HG02840 (cell line): ENCODE data around the gene ANKRD62.

Experiments
- ATAC-seq: cut with Tn5 transposase; IDR thresholded peaks from one replicate; pipeline ENCODE4 v1.9.1; 2021; ENCODE audit warnings: mild to moderate bottlenecking, moderate library complexity, moderate number of reproducible peaks; ENCODE audit not compliant: unreplicated experiment, low FRiP score

The ANKRD62 gene

DNA sequence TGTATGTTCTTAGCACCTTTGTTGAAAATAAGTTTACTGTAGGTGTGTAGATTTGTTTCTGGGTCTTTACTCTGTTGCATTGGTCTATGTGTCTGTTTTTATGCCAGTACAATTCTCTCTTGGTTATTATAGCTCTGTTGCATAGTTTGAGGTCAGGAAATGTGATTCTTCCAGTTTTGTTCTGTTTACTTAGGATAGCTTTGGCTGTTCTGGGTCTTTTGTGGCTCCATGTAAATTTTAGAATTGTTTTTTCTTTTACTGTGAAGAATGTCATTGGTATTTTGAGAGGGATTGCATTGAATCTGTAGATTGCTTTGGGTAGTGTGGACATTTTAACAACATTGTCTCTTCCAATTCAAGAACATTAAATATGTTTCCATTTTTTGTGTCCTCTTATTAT, 69.1 kb downstream of the ANKRD62 start:
- ATAC-seq = no peak

DNA sequence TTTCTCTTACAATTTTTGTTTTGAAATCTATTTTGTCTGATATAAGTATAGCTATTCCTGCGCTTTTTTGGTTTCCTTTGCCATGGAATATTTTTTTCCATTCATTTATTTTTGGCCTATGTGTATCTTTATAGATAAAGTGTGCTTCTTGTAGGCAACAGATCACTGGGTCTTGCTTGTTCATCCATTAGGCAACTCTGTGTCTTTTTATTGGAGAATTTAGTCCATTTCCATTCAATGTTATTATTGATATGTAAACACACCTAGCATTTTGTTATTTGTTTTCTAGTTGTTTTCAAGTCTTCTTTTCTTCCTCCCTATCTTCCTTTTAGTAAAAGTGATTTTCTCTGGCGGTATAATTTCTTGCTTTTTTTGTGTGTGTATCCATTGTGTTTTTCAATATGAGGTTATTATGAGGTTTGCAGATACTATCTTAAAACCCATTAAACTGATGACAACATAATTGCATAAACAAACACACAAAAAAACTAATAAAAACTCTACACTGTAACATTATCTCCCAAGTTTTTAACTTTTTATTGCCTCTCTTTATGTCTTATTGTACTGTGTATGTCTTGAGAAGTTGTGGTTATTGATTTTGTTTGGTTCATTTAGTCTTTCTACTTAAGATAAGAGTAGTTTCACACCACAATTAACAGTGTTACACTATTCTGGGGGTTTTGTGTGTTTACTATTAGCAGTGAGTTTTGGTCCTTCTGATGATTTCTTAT, 71.6 kb downstream of the ANKRD62 start:
- ATAC-seq = no peak
